ENCODE measurements around the gene HTRA3. TPM values are rescaled to one million over a fixed set of nuclear protein-coding genes. Genes with fewer than 3 reads are reported as not detected.

The HTRA3 gene
- polyA plus RNA-seq, 4 donors, result 8.2 to 16.7 (median 10.7) TPM

- no peak for DNase-seq (ENCODE audit: low read depth in 4 of 4, low spot score in 2 of 4)
These were observed 37.0 kb downstream of the HTRA3 start for GRCh38 chr4:8306511-8307021.

- DNase-seq (ENCODE audit: low read depth in 4 of 4, low spot score in 2 of 4), result no peak
These were observed 37.6 kb downstream of the HTRA3 start for GRCh38 chr4:8307121-8307520.

- no peak for DNase-seq (ENCODE audit: low read depth in 4 of 4, low spot score in 2 of 4)
These were observed 38.2 kb downstream of the HTRA3 start for GRCh38 chr4:8307714-8308113.

GRCh38 chr4:8308144-8308543 lies 38.6 kb downstream of the HTRA3 start:
- DNase-seq (ENCODE audit: low read depth in 4 of 4, low spot score in 2 of 4), result no peak

GRCh38 chr4:8308856-8309771 lies 39.6 kb downstream of the HTRA3 start:
- DNase-seq (ENCODE audit: low read depth in 4 of 4, low spot score in 2 of 4), result no peak

GRCh38 chr4:8310306-8310705 lies 40.8 kb downstream of the HTRA3 start:
- DNase-seq (ENCODE audit: low read depth in 4 of 4, low spot score in 2 of 4), result no peak

GRCh38 chr4:8311101-8312068 lies 41.8 kb downstream of the HTRA3 start:
- DNase-seq (ENCODE audit: low read depth in 4 of 4, low spot score in 2 of 4), result no peak

GRCh38 chr4:8312069-8312445 lies 42.5 kb downstream of the HTRA3 start:
- no peak for DNase-seq (ENCODE audit: low read depth in 4 of 4, low spot score in 2 of 4)

- DNase-seq (ENCODE audit: low read depth in 4 of 4, low spot score in 2 of 4), result no peak
These were observed 43.4 kb downstream of the HTRA3 start for GRCh38 chr4:8312976-8313375.

GRCh38 chr4:8314691-8315255 lies 45.2 kb downstream of the HTRA3 start:
- DNase-seq (ENCODE audit: low read depth in 4 of 4, low spot score in 2 of 4), result no peak

GRCh38 chr4:8315435-8316250 lies 46.1 kb downstream of the HTRA3 start:
- peak; percentile 63 to 88 (median 78) for DNase-seq (ENCODE audit: low read depth in 4 of 4, low spot score in 2 of 4)

- DNase-seq (ENCODE audit: low read depth in 4 of 4, low spot score in 2 of 4), result no peak
These were observed 46.8 kb downstream of the HTRA3 start for GRCh38 chr4:8316251-8316771.

GRCh38 chr4:8316911-8317351 lies 47.4 kb downstream of the HTRA3 start:
- DNase-seq (ENCODE audit: low read depth in 4 of 4, low spot score in 2 of 4), result no peak

GRCh38 chr4:8317474-8317873 lies 47.9 kb downstream of the HTRA3 start:
- no peak for DNase-seq (ENCODE audit: low read depth in 4 of 4, low spot score in 2 of 4)

GRCh38 chr4:8318509-8318908 lies 49.0 kb downstream of the HTRA3 start:
- no peak for DNase-seq (ENCODE audit: low read depth in 4 of 4, low spot score in 2 of 4)

- DNase-seq (ENCODE audit: low read depth in 4 of 4, low spot score in 2 of 4), result no peak
These were observed 49.5 kb downstream of the HTRA3 start for GRCh38 chr4:8319061-8319460.

GRCh38 chr4:8319731-8320385 lies 50.3 kb downstream of the HTRA3 start:
- no peak for DNase-seq (ENCODE audit: low read depth in 4 of 4, low spot score in 2 of 4)

- DNase-seq (ENCODE audit: low read depth in 4 of 4, low spot score in 2 of 4), result no peak
These were observed 50.8 kb downstream of the HTRA3 start for GRCh38 chr4:8320386-8320750.

- no peak for DNase-seq (ENCODE audit: low read depth in 4 of 4, low spot score in 2 of 4)
These were observed 51.7 kb downstream of the HTRA3 start for GRCh38 chr4:8321220-8321619.
